ENCODE results near the gene MUC7.
"Not testable (repeated sequence)": the region's sequence is repeated elsewhere in the genome, so short reads cannot be mapped to it uniquely, and the experiment has no call there.

The MUC7 gene

GRCh38 chr4:70471897-70472296, at the start of gene MUC7:
TSS of gene MUC7 (plus strand) at chr4:70472197. CDS start at chr4:70474022, 1,825 bp downstream.
- no peak within 1 kb of the TSS for H3K4me3 ChIP-seq (ENCODE audit: low read length)
- TF ChIP-seq ZNF274 (IDR thresholded peaks at IDR 0.05; ENCODE audit: low read depth, low read length) = no peak

- H3K4me3 ChIP-seq (ENCODE audit: low read length) = no peak overlapping the region
- TF ChIP-seq ZNF274 (IDR thresholded peaks at IDR 0.05; ENCODE audit: low read depth, low read length) = no peak
Observed at GRCh38 chr4:70425306-70425705, 46.7 kb upstream of the MUC7 start.

GRCh38 chr4:70426789-70427188, 45.2 kb upstream of the MUC7 start:
- H3K4me3 ChIP-seq (ENCODE audit: low read length) = no peak overlapping the region
- no peak for TF ChIP-seq ZNF274 (IDR thresholded peaks at IDR 0.05; ENCODE audit: low read depth, low read length)

- no peak overlapping the region for H3K4me3 ChIP-seq (ENCODE audit: low read length)
- TF ChIP-seq ZNF274 (IDR thresholded peaks at IDR 0.05; ENCODE audit: low read depth, low read length) = no peak
Observed at GRCh38 chr4:70437197-70437596, 34.8 kb upstream of the MUC7 start.

- no peak for TF ChIP-seq ZNF274 (IDR thresholded peaks at IDR 0.05; ENCODE audit: low read depth, low read length)
- H3K4me3 ChIP-seq (ENCODE audit: low read length) = no peak overlapping the region
Observed at GRCh38 chr4:70442474-70442873, 29.5 kb upstream of the MUC7 start.

GRCh38 chr4:70443329-70443728, 28.7 kb upstream of the MUC7 start:
- no peak overlapping the region for H3K4me3 ChIP-seq (ENCODE audit: low read length)
- TF ChIP-seq ZNF274 (IDR thresholded peaks at IDR 0.05; ENCODE audit: low read depth, low read length) = no peak

GRCh38 chr4:70449220-70449619, 22.8 kb upstream of the MUC7 start:
- no peak for TF ChIP-seq ZNF274 (IDR thresholded peaks at IDR 0.05; ENCODE audit: low read depth, low read length)
- H3K4me3 ChIP-seq (ENCODE audit: low read length) = no peak overlapping the region

GRCh38 chr4:70452946-70453345, 19.1 kb upstream of the MUC7 start:
- TF ChIP-seq ZNF274 (IDR thresholded peaks at IDR 0.05; ENCODE audit: low read depth, low read length) = no peak
- H3K4me3 ChIP-seq (ENCODE audit: low read length) = no peak overlapping the region

GRCh38 chr4:70463335-70463734, 8.7 kb upstream of the MUC7 start:
- H3K4me3 ChIP-seq (ENCODE audit: low read length) = no peak overlapping the region
- no peak for TF ChIP-seq ZNF274 (IDR thresholded peaks at IDR 0.05; ENCODE audit: low read depth, low read length)

GRCh38 chr4:70473679-70474078, 1.7 kb downstream of the MUC7 start:
- no peak for TF ChIP-seq ZNF274 (IDR thresholded peaks at IDR 0.05; ENCODE audit: low read depth, low read length)
- no peak overlapping the region for H3K4me3 ChIP-seq (ENCODE audit: low read length)

- H3K4me3 ChIP-seq (ENCODE audit: low read length) = no peak overlapping the region
- no peak for TF ChIP-seq ZNF274 (IDR thresholded peaks at IDR 0.05; ENCODE audit: low read depth, low read length)
Observed at GRCh38 chr4:70488748-70489147, 16.8 kb downstream of the MUC7 start.

GRCh38 chr4:70496231-70496630, 24.2 kb downstream of the MUC7 start:
- no peak overlapping the region for H3K4me3 ChIP-seq (ENCODE audit: low read length)
- no peak for TF ChIP-seq ZNF274 (IDR thresholded peaks at IDR 0.05; ENCODE audit: low read depth, low read length)

GRCh38 chr4:70501838-70502237, 29.8 kb downstream of the MUC7 start:
- H3K4me3 ChIP-seq (ENCODE audit: low read length) = not testable (repeated sequence)

- no peak overlapping the region for H3K4me3 ChIP-seq (ENCODE audit: low read length)
- no peak for TF ChIP-seq ZNF274 (IDR thresholded peaks at IDR 0.05; ENCODE audit: low read depth, low read length)
Observed at GRCh38 chr4:70504733-70505132, 32.7 kb downstream of the MUC7 start.

- no peak overlapping the region for H3K4me3 ChIP-seq (ENCODE audit: low read length)
- TF ChIP-seq ZNF274 (IDR thresholded peaks at IDR 0.05; ENCODE audit: low read depth, low read length) = no peak
Observed at GRCh38 chr4:70505151-70505748, 33.3 kb downstream of the MUC7 start.

- TF ChIP-seq ZNF274 (IDR thresholded peaks at IDR 0.05; ENCODE audit: low read depth, low read length) = no peak
Observed at GRCh38 chr4:70508801-70509200, 36.8 kb downstream of the MUC7 start.

More at GRCh38 chr4:70508801-70509200, 36.8 kb downstream of the MUC7 start:
- H3K4me3 ChIP-seq (ENCODE audit: low read length) = no peak overlapping the region

Data from GM08714 (cell line).